ENCODE results near the gene ZNF530. TPM values are rescaled to one million over a fixed set of nuclear protein-coding genes. Genes with fewer than 3 reads are reported as not detected.

ZNF530 gene
- total RNA-seq, 2 experiments from 2014 or later = 14.0 to 14.2 TPM

Other genes starting within 250 kb of the ZNF530 start
- gene ZNF304, start 248.6 kb upstream of the ZNF530 start, total RNA-seq = 10 to 100 TPM; 15.3 to 15.4 TPM
- 10 to 100 TPM; 13.2 to 13.6 TPM for gene TRAPPC2B, start 236.3 kb upstream of the ZNF530 start, total RNA-seq
- 1 to 10 TPM; 6.7 to 7.8 TPM for gene ZNF547, start 236.3 kb upstream of the ZNF530 start, total RNA-seq
- 10 to 100 TPM; 50.2 to 55.0 TPM for gene ZNF548, start 210.0 kb upstream of the ZNF530 start, total RNA-seq
- gene ZNF17, start 188.7 kb upstream of the ZNF530 start, total RNA-seq = 10 to 100 TPM; 19.0 to 24.9 TPM
- gene ZNF749, start 164.6 kb upstream of the ZNF530 start, total RNA-seq = 10 to 100 TPM; 14.7 to 17.9 TPM
- gene VN1R1, start 142.7 kb upstream of the ZNF530 start, total RNA-seq = under 1 TPM; 0.68 to 0.80 TPM
- 10 to 100 TPM; 13.7 to 13.8 TPM for gene ZNF772, start 122.3 kb upstream of the ZNF530 start, total RNA-seq
- 10 to 100 TPM; 19.3 to 21.1 TPM for gene ZNF419, start 112.1 kb upstream of the ZNF530 start, total RNA-seq
- gene ZNF773, start 99.9 kb upstream of the ZNF530 start, total RNA-seq = 10 to 100 TPM; 15.7 to 15.9 TPM
- 10 to 100 TPM; 13.6 to 13.8 TPM for gene ZNF549, start 72.5 kb upstream of the ZNF530 start, total RNA-seq
- 10 to 100 TPM; 27.7 to 27.9 TPM for gene ZNF550, start 40.0 kb upstream of the ZNF530 start, total RNA-seq
- gene ZNF416, start 21.0 kb upstream of the ZNF530 start, total RNA-seq = 10 to 100 TPM in 1 of 2 experiments, 1 to 10 TPM in 1; 10.0 to 10.5 TPM
- 10 to 100 TPM; 17.9 TPM for gene ZIK1, start 15.7 kb upstream of the ZNF530 start, total RNA-seq
- gene ZNF134, start 14.4 kb downstream of the ZNF530 start, total RNA-seq = 10 to 100 TPM; 29.7 to 34.3 TPM
- 10 to 100 TPM; 30.6 to 33.6 TPM for gene ZNF211, start 33.3 kb downstream of the ZNF530 start, total RNA-seq
- gene ZSCAN4, start 69.0 kb downstream of the ZNF530 start, total RNA-seq = not detected
- 10 to 100 TPM; 18.1 to 21.3 TPM for gene ZNF551, start 82.1 kb downstream of the ZNF530 start, total RNA-seq
- 10 to 100 TPM; 14.9 to 17.3 TPM for gene ZNF154, start 109.3 kb downstream of the ZNF530 start, total RNA-seq
- gene ZNF671, start 127.7 kb downstream of the ZNF530 start, total RNA-seq = 10 to 100 TPM; 22.4 to 23.7 TPM
- gene ZNF776, start 146.9 kb downstream of the ZNF530 start, total RNA-seq = 10 to 100 TPM; 27.9 to 29.0 TPM
- gene ZNF586, start 169.8 kb downstream of the ZNF530 start, total RNA-seq = 10 to 100 TPM; 29.0 to 29.2 TPM
- gene ZNF552, start 215.0 kb downstream of the ZNF530 start, total RNA-seq = 10 to 100 TPM; 10.8 to 13.6 TPM
- gene ZNF587B, start 230.4 kb downstream of the ZNF530 start, total RNA-seq = 10 to 100 TPM; 19.1 to 21.0 TPM
- gene ZNF587, start 250.0 kb downstream of the ZNF530 start, total RNA-seq = 10 to 100 TPM; 46.6 to 52.7 TPM

Measured in activated naive CD8-positive, alpha-beta T cell treated with anti-CD3 and anti-CD28 coated beads, Interleukin-2, amount 10 ng/mL, durations not matched to agents 7 days and 5 days (primary cell).